GM13977 (cell line): ENCODE measurements around the gene CDH23.

Experiments used
- DNase-seq: peaks from one replicate; pipeline ENCODE4 v3.0.0; 2012; ENCODE audit warnings: low spot score
- in situ Hi-C: fragments of 300-500 bp; cut with MboI; formaldehyde crosslinking; loops from one replicate; pipeline ENCODE4 v1.12.0; 2022; ENCODE audit warnings: low sequenced_read_pairs, low pct_unique_long_range_greater_than_20kb, mixed read lengths, inconsistent platforms; ENCODE audit not compliant: unreplicated experiment
- TF ChIP-seq, protein P1 (sequence below): IDR thresholded peaks from 2 replicates; pipeline ENCODE4 v1.5.1; 2012; ENCODE audit warnings: mild to moderate bottlenecking, control low read depth; ENCODE audit not compliant: insufficient read depth; ENCODE audit errors: extremely low read depth, missing control alignments

CDH23 gene

DNA sequence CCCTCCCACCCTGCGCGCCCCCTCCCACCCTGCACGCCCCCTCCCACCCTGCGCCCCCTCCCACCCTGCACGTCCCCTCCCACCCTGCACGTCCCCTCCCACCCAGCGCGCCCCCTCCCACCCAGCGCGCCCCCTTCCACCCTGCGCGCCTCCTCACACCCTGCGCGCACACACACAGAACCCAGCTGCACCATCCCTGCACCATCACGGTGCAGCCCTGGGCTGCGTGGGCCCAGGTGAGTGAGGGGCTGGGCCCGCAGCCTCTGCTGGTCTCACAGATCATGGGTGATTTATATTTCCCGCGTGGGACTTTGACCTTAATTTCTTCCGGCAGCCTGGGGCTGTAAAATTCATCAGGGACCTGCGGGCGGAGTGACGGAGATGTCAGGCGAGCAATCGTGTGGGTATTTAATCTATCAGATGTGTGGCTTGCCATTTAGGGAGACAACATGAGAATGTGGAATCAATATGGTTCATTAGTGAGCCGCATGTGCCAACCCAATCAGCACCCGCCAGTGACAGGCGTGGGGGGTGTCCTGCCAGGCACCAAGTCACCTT lies 265.1 kb downstream of the CDH23 start:
- no peak for DNase-seq
- in situ Hi-C loops: no loop called here
- TF ChIP-seq, protein P1, sequence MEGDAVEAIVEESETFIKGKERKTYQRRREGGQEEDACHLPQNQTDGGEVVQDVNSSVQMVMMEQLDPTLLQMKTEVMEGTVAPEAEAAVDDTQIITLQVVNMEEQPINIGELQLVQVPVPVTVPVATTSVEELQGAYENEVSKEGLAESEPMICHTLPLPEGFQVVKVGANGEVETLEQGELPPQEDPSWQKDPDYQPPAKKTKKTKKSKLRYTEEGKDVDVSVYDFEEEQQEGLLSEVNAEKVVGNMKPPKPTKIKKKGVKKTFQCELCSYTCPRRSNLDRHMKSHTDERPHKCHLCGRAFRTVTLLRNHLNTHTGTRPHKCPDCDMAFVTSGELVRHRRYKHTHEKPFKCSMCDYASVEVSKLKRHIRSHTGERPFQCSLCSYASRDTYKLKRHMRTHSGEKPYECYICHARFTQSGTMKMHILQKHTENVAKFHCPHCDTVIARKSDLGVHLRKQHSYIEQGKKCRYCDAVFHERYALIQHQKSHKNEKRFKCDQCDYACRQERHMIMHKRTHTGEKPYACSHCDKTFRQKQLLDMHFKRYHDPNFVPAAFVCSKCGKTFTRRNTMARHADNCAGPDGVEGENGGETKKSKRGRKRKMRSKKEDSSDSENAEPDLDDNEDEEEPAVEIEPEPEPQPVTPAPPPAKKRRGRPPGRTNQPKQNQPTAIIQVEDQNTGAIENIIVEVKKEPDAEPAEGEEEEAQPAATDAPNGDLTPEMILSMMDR: no peak

DNA sequence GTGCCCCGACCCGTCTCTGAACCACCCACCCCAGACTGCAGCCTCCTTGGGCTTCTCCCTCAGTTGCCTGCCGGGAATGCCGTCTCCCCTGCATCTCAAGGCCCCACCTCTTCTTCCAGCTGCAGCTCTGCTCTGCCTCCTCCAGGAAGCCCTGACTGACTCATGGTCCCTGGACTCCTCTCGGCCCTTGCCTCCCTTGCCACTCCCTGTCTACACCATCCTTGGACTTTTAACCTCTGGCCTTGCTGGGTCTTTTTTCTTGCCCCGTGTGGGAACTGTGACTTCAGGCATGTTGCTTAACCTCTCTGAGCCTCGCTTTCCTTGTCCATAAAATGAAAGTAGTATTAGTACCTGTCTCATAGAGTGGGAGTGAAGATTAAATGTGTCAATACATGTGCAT lies 266.6 kb downstream of the CDH23 start:
- in situ Hi-C loops: no loop called here
- no peak for DNase-seq
- TF ChIP-seq, protein P1: no peak

DNA sequence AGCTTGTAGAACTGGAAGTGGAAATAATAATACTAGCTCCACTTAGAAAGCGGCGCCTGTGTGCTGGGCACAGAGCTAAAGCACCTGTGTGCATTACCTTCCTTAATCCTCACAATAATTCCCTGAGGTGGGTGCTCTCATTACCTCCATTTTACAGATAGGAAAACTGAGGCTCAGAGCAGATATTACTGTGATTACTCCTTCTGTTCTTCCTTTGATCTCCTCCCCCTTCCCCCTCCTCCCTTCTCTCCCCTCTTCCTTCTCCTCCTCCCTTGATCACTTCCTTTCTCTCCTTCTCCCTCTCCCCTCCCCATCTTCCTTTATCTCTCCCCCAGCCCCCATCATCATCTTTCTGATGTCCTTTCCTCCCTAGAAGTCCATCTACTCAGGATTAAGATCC lies 267.9 kb downstream of the CDH23 start:
- in situ Hi-C loops: no loop called here
- DNase-seq: no peak
- TF ChIP-seq, protein P1: no peak

DNA sequence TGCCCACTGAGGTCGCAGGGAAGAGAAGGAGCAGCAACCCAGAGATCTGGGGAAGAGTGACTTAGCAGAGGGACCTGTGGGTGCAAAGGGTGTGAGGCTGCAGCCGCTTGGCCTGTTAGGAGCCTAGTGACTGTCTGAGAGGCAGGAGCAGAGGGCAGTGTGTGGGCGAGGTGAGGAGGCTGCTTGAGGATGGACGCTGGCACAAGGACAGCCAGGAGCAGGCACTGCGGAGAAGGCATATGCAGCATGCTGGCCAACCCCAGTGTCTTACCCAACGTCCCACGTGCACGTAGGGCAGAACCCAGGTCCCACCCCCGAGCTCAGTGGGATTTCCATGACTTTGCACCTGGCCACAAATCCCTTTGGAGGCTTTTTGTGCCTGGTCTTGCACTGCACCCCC lies 268.7 kb downstream of the CDH23 start:
- TF ChIP-seq, protein P1: no peak
- in situ Hi-C loops: no loop called here
- DNase-seq: no peak

DNA sequence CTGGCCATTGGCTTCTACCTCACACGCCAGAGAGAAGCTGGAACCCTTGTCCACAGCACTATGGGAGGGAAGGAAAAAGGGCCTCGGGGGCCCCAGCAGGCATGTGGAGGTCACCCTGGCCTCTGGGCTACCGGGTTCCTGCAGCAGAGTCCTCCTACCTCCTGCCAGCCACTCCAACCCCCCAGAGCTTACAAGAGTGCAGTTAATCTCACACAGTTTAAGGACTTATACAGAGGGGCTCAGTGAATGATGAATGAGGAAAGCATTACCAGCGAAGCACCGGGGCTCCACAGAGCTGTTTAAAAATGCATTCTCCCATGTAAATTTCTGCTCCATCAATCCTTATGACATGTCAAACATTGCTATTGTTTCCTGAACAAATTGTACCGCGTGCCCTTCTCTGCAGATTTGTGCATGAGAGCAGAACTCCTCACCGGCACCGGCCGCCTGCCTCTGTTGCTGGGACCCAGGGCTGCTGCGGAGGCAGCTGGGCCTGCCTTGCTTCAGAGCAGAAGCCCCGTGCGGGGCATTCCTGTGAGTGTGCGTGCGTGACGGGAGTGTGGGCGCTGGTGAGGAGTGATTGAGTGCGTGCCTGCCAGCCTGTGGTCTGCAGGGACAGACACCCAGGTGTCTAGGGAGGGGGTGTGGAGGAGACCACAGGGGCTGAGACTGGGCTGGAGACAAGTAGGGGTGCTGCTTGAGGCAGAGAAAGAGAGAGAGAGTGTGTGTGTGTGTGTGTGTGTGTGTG lies 270.1 kb downstream of the CDH23 start:
- TF ChIP-seq, protein P1: no peak
- no peak for DNase-seq
- in situ Hi-C loops: no loop called here

DNA sequence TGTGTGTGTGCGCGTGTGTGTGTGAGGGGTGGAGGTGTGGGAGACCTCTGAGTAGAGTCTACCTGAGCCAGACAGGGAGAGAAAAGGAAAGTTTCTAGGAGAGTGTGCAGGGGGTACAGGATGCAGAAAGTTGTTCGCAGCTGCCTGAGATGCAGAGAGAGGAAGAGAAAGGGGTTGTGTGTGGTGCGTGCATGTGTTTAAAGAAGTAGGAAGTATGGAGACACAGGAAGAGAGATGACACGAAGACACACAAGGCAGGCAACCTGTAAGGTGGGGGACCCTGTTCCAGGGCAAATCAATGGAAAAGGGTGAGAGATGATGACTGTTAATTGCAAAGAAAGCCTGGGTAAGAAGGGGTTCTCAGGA lies 270.6 kb downstream of the CDH23 start:
- in situ Hi-C loops: no loop called here
- peak; percentile 43 for DNase-seq

More for the DNA sequence above, 270.6 kb downstream of the CDH23 start:
- TF ChIP-seq, protein P1: no peak
